Superior temporal gyrus (tissue), 1 donor: Measurements from ENCODE around the gene APCDD1L.
"Not testable (repeated sequence)": the region's sequence is repeated elsewhere in the genome, so short reads cannot be mapped to it uniquely, and the experiment has no call there.

Experiments used
- DNase-seq: peaks from one replicate; pipeline ENCODE4 v3.0.0-alpha.2; 2016; ENCODE audit errors: extremely low spot score

Gene APCDD1L

GRCh38 chr20:58414786-58415185 lies 100.4 kb downstream of the APCDD1L start:
- DNase-seq, result not testable (repeated sequence)

- not testable (repeated sequence) for DNase-seq
These were observed 101.0 kb downstream of the APCDD1L start for GRCh38 chr20:58414216-58414615.
